Keratinocyte (primary cell): ENCODE results near the gene KASH5. TPM values are rescaled to one million over a fixed set of nuclear protein-coding genes. Genes with fewer than 3 reads are reported as not detected.

Source experiments
- DNase-seq: peaks from one replicate; pipeline ENCODE4 v3.0.0-alpha.2; 2011; ENCODE audit warnings: low read depth, missing footprints, low spot score
- FAIRE-seq: peaks from 2 replicates; lab custom pipeline; 2011; peaks lifted over from hg19 to GRCh38; lab: Jason Lieb, UNC
- H2AFZ ChIP-seq: 2 replicates; pipeline ENCODE4 v1.6.0; 2012; ENCODE audit warnings: low read length, control low read depth, inconsistent platforms; ENCODE audit not compliant: control insufficient read depth
- H3K27ac ChIP-seq: 2 replicates; pipeline ENCODE4 v1.5.1; 2011; ENCODE audit warnings: low read length; ENCODE audit not compliant: control insufficient read depth, insufficient read depth
- H3K27me3 ChIP-seq: 3 replicates; pipeline ENCODE4 v1.6.0; 2011; ENCODE audit warnings: low read length; ENCODE audit not compliant: control insufficient read depth, insufficient read depth; ENCODE audit errors: extremely low read depth
- H3K36me3 ChIP-seq, 2 experiments: 2 replicates in 1 of 2; 3 replicates in 1 of 2; pipeline ENCODE4 v1.5.1; 2011; ENCODE audit warnings: low read length in 2 of 2, mild to moderate bottlenecking in 1 of 2; ENCODE audit not compliant: control insufficient read depth in 2 of 2, insufficient read depth in 2 of 2; ENCODE audit errors: extremely low read depth in 1 of 2
- H3K4me1 ChIP-seq: 3 replicates; pipeline ENCODE4 v1.5.1; 2011; ENCODE audit warnings: low read length; ENCODE audit not compliant: control insufficient read depth, insufficient read depth; ENCODE audit errors: extremely low read depth
- H3K4me2 ChIP-seq: 3 replicates; pipeline ENCODE4 v1.6.0; 2011; ENCODE audit warnings: low read depth, low read length; ENCODE audit not compliant: control insufficient read depth, insufficient read depth; ENCODE audit errors: extremely low read depth
- H3K4me3 ChIP-seq, 3 experiments: fragments of 200-600 bp in 1 of 3; sonication (generic) in 1 of 3; 2 replicates in 2 of 3; 3 replicates in 1 of 3; pipeline ENCODE4 v1.5.1; 2011 to 2016; ENCODE audit warnings: low read length in 3 of 3, mild to moderate bottlenecking in 3 of 3, control low read depth in 2 of 3, inconsistent platforms in 1 of 3, low read depth in 1 of 3, mixed read lengths in 1 of 3, mixed run types in 1 of 3, moderate library complexity in 1 of 3; ENCODE audit not compliant: control insufficient read depth in 2 of 3, insufficient read depth in 2 of 3; ENCODE audit errors: extremely low read depth in 1 of 3
- H3K79me2 ChIP-seq: 2 replicates; pipeline ENCODE4 v1.6.0; 2012; ENCODE audit warnings: low read length; ENCODE audit not compliant: control insufficient read depth, insufficient read depth
- H3K9ac ChIP-seq: 3 replicates; pipeline ENCODE4 v1.6.0; 2011; ENCODE audit warnings: low read length; ENCODE audit not compliant: control insufficient read depth, insufficient read depth; ENCODE audit errors: extremely low read depth
- H3K9me1 ChIP-seq: 3 replicates; pipeline ENCODE4 v1.6.0; 2011; ENCODE audit warnings: low read length; ENCODE audit not compliant: control insufficient read depth, insufficient read depth; ENCODE audit errors: extremely low read depth
- H3K9me3 ChIP-seq: 2 replicates; pipeline ENCODE4 v1.5.1; 2012; ENCODE audit warnings: low read depth, low read length; ENCODE audit not compliant: control insufficient read depth
- H4K20me1 ChIP-seq: 3 replicates; pipeline ENCODE4 v1.6.0; 2011; ENCODE audit warnings: low read length; ENCODE audit not compliant: control insufficient read depth, insufficient read depth; ENCODE audit errors: extremely low read depth
- CTCF ChIP-seq, 3 experiments: IDR thresholded peaks in 1 of 3; conservative IDR thresholded peaks in 1 of 3; optimal IDR thresholded peaks in 1 of 3; 2 replicates in 2 of 3; 3 replicates in 1 of 3; pipeline versions ENCODE3 to v1.5.1; 2011; ENCODE audit warnings: low read length in 3 of 3, mild to moderate bottlenecking in 3 of 3, moderate library complexity in 2 of 3, control low read depth in 1 of 3, inconsistent platforms in 1 of 3; ENCODE audit not compliant: insufficient read depth in 2 of 3; ENCODE audit errors: extremely low read depth in 1 of 3
- EZH2 ChIP-seq: IDR thresholded peaks from one replicate; pipeline ENCODE4 v1.6.1; 2012; ENCODE audit warnings: inconsistent platforms, mild to moderate bottlenecking, low read length, moderate library complexity
- dilution Hi-C: fragments of 300-500 bp; cut with MboI; formaldehyde crosslinking; loops from one replicate; pipeline ENCODE4 v1.7.0; 2020; ENCODE audit warnings: low sequenced_read_pairs; ENCODE audit not compliant: extremely low pct_ligation_motif_present
- polyA plus RNA-seq, 5 experiments: library from polyadenylated mRNA; depleted of rRNA in 3 of 5; stranded (reverse) in 3 of 5; stranded (forward) in 1 of 5; unstranded in 1 of 5; fragments of >200 nt; gene quantifications; 1 replicate in 1 of 5; 2 replicates in 3 of 5; 3 replicates in 1 of 5; pipeline versions ENCODE4 v1.2.1 to v1.2.3, GENCODE V29; 2011 to 2012; ENCODE audit warnings: missing spikeins in 2 of 5, low read depth in 1 of 5, low replicate concordance in 1 of 5

Gene KASH5
- polyA plus RNA-seq, 1 donor (not counting 4 experiments of a cell fraction or from before 2014, with no cell fraction given), result not detected

GRCh38 chr19:49383599-49383998, 4.5 kb upstream of the KASH5 start:
- H3K4me3 ChIP-seq, result no peak overlapping the region
- no peak overlapping the region for H3K27ac ChIP-seq
- no peaks in the 10 kb centered on the region for H3K4me1 ChIP-seq
- no peaks in the 10 kb centered on the region for H3K27me3 ChIP-seq
- H2AFZ ChIP-seq, result no peak overlapping the region
- no peak overlapping the region for H3K4me2 ChIP-seq
- dilution Hi-C loops, result no loop called here
- H3K9me1 ChIP-seq, result no peaks in the 10 kb centered on the region
- no peaks in the 10 kb centered on the region for H4K20me1 ChIP-seq
- H3K9ac ChIP-seq, result no peak overlapping the region
- H3K9me3 ChIP-seq, result no peaks in the 10 kb centered on the region
- H3K79me2 ChIP-seq, result no peaks in the 10 kb centered on the region
- H3K36me3 ChIP-seq, result no peaks in the 10 kb centered on the region
- no peak for TF ChIP-seq EZH2
- TF ChIP-seq CTCF (optimal IDR thresholded peaks at IDR 0.05 in 1 of 3, IDR thresholded peaks at IDR 0.05 in 1 of 3, conservative IDR thresholded peaks at IDR 0.05 in 1 of 3; ENCODE audit: extremely low read depth in 1 of 3, insufficient read depth in 2 of 3, low read length in 3 of 3), result no peak
- no peak for FAIRE-seq
- no peak for DNase-seq

GRCh38 chr19:49389406-49389805, 1.4 kb downstream of the KASH5 start:
- H3K9me1 ChIP-seq, result no peaks in the 10 kb centered on the region
- no peak overlapping the region for H3K4me2 ChIP-seq
- H3K79me2 ChIP-seq, result no peaks in the 10 kb centered on the region
- H3K9me3 ChIP-seq, result no peaks in the 10 kb centered on the region
- TF ChIP-seq EZH2 (no peak), CTCF (optimal IDR thresholded peaks at IDR 0.05 in 1 of 3, IDR thresholded peaks at IDR 0.05 in 1 of 3, conservative IDR thresholded peaks at IDR 0.05 in 1 of 3; ENCODE audit: extremely low read depth in 1 of 3, insufficient read depth in 2 of 3, low read length in 3 of 3) (no peak)
- no peak overlapping the region for H3K27ac ChIP-seq
- peaks cover 11% of the 10 kb centered on the region for H3K27me3 ChIP-seq
- no peak overlapping the region for H3K9ac ChIP-seq
- H4K20me1 ChIP-seq, result no peaks in the 10 kb centered on the region
- H3K4me3 ChIP-seq, result no peak overlapping the region
- H3K4me1 ChIP-seq, result no peaks in the 10 kb centered on the region
- FAIRE-seq, result no peak
- no peaks in the 10 kb centered on the region for H3K36me3 ChIP-seq
- DNase-seq, result no peak
- H2AFZ ChIP-seq, result no peak overlapping the region
- dilution Hi-C loops, result no loop called here
